Measurements from ENCODE around the gene MRPS5.

The MRPS5 gene

GRCh38 chr2:95072424-95072823 is 49.2 kb downstream of the MRPS5 start:
- Histone ChIP-seq H3K9ac (ENCODE audit: low read depth, low read length, poor library complexity, severe bottlenecking) (no peak overlapping the region), H3K36me3 (ENCODE audit: insufficient read depth, low read length) (no peaks in the 10 kb centered on the region), H3K27me3 (ENCODE audit: insufficient read depth, low read length, poor library complexity, severe bottlenecking) (no peaks in the 10 kb centered on the region), H3F3A (ENCODE audit: low read depth) (no peaks in the 10 kb centered on the region), H3K4me1 (ENCODE audit: insufficient read depth, low read length, poor library complexity, severe bottlenecking) (no peaks in the 10 kb centered on the region), H3K9me3 (ENCODE audit: insufficient read depth, low read depth, low read length) (no peaks in the 10 kb centered on the region), H3K79me2 (ENCODE audit: insufficient read depth, low read length) (no peaks in the 10 kb centered on the region), H2AFZ (ENCODE audit: low read length) (no peak overlapping the region), H3K4me3 (ENCODE audit: low read length, poor library complexity, severe bottlenecking) (no peak overlapping the region), H4K20me1 (ENCODE audit: insufficient read depth, low read length, poor library complexity, severe bottlenecking) (no peaks in the 10 kb centered on the region), H3K4me2 (ENCODE audit: low read depth, low read length, poor library complexity, severe bottlenecking) (no peak overlapping the region), H3K9me2 (replicated peaks; ENCODE audit: low read depth, low read length) (no peaks in the 10 kb centered on the region)
- TF ChIP-seq CTCF (conservative IDR thresholded peaks at IDR 0.05; ENCODE audit: low read length): no peak
- no peak for TF ChIP-seq EZH2phosphoT487 (IDR thresholded peaks at IDR 0.05; ENCODE audit: borderline replicate concordance)

- Histone ChIP-seq H3K36me3 (ENCODE audit: insufficient read depth, low read length) (no peaks in the 10 kb centered on the region), H2AFZ (ENCODE audit: low read length) (no peak overlapping the region), H3K9me2 (replicated peaks; ENCODE audit: low read depth, low read length) (no peaks in the 10 kb centered on the region), H3K27me3 (ENCODE audit: insufficient read depth, low read length, poor library complexity, severe bottlenecking) (no peaks in the 10 kb centered on the region), H3K9ac (ENCODE audit: low read depth, low read length, poor library complexity, severe bottlenecking) (no peak overlapping the region), H3K9me3 (ENCODE audit: insufficient read depth, low read depth, low read length) (no peaks in the 10 kb centered on the region), H3K79me2 (ENCODE audit: insufficient read depth, low read length) (no peaks in the 10 kb centered on the region), H3F3A (ENCODE audit: low read depth) (no peaks in the 10 kb centered on the region), H3K4me1 (ENCODE audit: insufficient read depth, low read length, poor library complexity, severe bottlenecking) (no peaks in the 10 kb centered on the region), H3K4me3 (ENCODE audit: low read length, poor library complexity, severe bottlenecking) (no peak overlapping the region), H4K20me1 (ENCODE audit: insufficient read depth, low read length, poor library complexity, severe bottlenecking) (no peaks in the 10 kb centered on the region), H3K4me2 (ENCODE audit: low read depth, low read length, poor library complexity, severe bottlenecking) (no peak overlapping the region)
- TF ChIP-seq CTCF (conservative IDR thresholded peaks at IDR 0.05; ENCODE audit: low read length) (no peak), EZH2phosphoT487 (IDR thresholded peaks at IDR 0.05; ENCODE audit: borderline replicate concordance) (no peak)
Measured at GRCh38 chr2:95071856-95072255, 49.8 kb downstream of the MRPS5 start.

GRCh38 chr2:95069465-95069864 is 52.1 kb downstream of the MRPS5 start:
- Histone ChIP-seq H3K27me3 (ENCODE audit: insufficient read depth, low read length, poor library complexity, severe bottlenecking) (no peaks in the 10 kb centered on the region), H3K4me3 (ENCODE audit: low read length, poor library complexity, severe bottlenecking) (no peak overlapping the region), H4K20me1 (ENCODE audit: insufficient read depth, low read length, poor library complexity, severe bottlenecking) (no peaks in the 10 kb centered on the region), H3K9me3 (ENCODE audit: insufficient read depth, low read depth, low read length) (no peaks in the 10 kb centered on the region), H3K36me3 (ENCODE audit: insufficient read depth, low read length) (no peaks in the 10 kb centered on the region), H3K4me2 (ENCODE audit: low read depth, low read length, poor library complexity, severe bottlenecking) (no peak overlapping the region), H3F3A (ENCODE audit: low read depth) (no peaks in the 10 kb centered on the region), H3K9me2 (replicated peaks; ENCODE audit: low read depth, low read length) (no peaks in the 10 kb centered on the region), H3K9ac (ENCODE audit: low read depth, low read length, poor library complexity, severe bottlenecking) (no peak overlapping the region), H2AFZ (ENCODE audit: low read length) (no peak overlapping the region), H3K79me2 (ENCODE audit: insufficient read depth, low read length) (no peaks in the 10 kb centered on the region), H3K4me1 (ENCODE audit: insufficient read depth, low read length, poor library complexity, severe bottlenecking) (no peaks in the 10 kb centered on the region)
- TF ChIP-seq CTCF (conservative IDR thresholded peaks at IDR 0.05; ENCODE audit: low read length) (no peak), EZH2phosphoT487 (IDR thresholded peaks at IDR 0.05; ENCODE audit: borderline replicate concordance) (no peak)
